HG02678 (cell line): ENCODE measurements around the gene WHAMM.
"Not testable (repeated sequence)": the region's sequence is repeated elsewhere in the genome, so short reads cannot be mapped to it uniquely, and the experiment has no call there.

Experiments
- ATAC-seq: cut with Tn5 transposase; IDR thresholded peaks from one replicate; pipeline ENCODE4 v1.9.1; 2021; ENCODE audit warnings: mild to moderate bottlenecking, moderate library complexity; ENCODE audit not compliant: unreplicated experiment

WHAMM gene

DNA sequence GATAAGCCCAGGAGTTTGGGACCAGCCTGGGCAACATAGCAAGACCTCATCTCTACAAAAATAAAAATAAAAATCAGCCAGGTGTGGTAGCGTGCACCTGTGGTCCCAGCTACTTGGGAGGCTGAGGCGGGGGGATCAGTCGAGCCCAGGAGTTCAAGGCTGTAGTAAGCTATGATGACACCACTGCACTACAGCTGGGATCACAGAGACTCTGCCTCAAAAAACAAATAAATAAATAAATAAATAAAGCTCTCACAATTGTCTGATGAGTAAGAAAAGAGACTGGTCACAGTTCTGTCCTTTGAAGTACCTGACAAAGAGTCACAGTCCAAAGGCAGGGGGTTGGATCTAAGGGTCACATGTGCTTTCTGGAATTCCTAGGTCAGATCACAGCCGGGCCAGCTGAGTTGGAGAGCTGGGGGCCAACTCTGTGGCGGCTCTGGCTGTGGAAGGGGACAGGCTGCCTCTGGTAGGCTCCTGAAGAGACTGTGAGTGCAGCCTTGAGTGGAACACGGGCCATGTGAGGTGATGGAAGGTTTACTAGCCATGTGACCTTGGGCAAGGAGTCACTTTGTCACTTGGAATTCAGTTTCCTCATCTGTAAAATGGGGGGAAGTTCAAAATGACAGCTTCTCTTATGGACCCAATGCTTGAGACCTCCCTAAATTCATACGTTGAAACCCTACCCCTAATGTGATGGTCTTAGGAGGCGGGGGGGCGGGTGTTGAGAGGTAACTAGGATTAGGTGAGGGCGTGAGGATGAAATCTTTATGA, 47.2 kb downstream of the WHAMM start:
- no peak for ATAC-seq

- no peak for ATAC-seq
Observed at GRCh38 chr15:82858932-82859331, 49.5 kb downstream of the WHAMM start.

- ATAC-seq = no peak
Observed at GRCh38 chr15:82862886-82863285, 53.5 kb downstream of the WHAMM start.

DNA sequence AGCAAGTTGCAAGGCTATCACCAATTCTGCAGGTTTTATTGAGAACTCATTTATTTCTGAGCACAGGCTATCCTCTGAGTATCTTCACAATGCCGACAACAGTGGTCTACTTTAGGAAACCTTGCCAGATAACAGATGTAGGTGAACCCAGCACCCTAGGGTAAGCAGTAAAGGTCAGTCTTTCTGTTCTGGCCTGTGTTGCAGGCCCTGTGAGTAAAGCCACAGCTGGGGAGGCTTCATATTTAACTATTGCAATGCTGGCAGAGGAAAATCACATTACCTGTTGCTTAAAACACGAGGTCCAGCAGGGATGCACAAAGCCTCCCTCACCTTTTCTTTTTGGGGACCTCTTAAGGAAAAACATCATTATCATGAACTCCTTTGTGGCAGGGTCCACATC, 55.5 kb downstream of the WHAMM start:
- ATAC-seq = no peak

- ATAC-seq = not testable (repeated sequence)
Observed at GRCh38 chr15:82865581-82865980, 56.2 kb downstream of the WHAMM start.

DNA sequence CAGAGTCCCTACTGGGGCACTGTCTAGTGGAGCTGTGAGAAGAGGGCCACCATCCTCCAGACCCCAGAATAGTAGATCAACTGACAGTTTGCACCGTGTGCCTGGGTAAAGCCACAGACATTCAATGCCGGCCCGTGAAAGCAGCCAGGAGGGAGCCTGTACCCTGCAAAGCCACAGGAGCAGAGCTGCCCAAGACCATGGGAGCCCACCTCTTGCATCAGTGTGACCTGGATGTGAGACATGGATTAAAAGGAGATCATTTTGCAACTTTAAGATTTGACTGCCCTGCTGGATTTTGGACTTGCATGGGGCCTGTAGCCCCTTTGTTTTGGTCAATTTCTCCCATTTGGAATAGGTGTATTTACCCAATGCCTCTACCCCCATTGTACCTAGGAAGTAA, 56.6 kb downstream of the WHAMM start:
- ATAC-seq = not testable (repeated sequence)

- ATAC-seq = no peak
Observed at GRCh38 chr15:82870727-82871320, 61.4 kb downstream of the WHAMM start.

GRCh38 chr15:82871358-82871757, 61.9 kb downstream of the WHAMM start:
- ATAC-seq = no peak

DNA sequence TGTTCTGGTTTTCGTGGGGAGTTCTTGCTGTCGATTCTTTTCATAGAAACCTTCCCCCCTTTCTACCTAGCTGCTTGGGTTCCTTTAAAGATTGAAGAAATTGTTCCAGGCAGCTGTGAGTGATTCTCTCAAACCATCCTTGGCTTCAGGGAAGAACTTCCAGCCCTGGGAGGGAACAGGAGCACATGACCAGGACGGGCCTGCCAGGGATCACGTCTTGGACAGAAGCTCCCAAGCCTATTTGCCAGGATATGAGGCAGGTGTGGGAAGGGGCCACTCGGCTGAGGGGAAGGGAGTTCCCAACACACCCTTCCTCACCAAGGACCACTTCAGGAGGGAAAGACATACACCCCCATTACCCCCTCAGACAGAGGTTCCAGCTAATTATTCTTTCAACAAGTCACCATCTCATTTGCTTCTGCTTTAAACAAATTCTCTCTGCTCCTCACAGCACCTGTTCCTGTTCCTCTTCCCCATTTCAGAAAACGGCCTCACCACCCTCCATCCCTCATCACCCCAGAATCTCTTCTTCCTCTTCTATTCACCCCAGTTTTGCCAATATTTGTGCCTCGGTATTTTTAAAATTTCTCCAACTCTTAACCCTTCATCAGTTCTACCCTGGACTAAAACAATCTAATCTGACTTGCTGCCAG, 62.5 kb downstream of the WHAMM start:
- ATAC-seq = no peak

DNA sequence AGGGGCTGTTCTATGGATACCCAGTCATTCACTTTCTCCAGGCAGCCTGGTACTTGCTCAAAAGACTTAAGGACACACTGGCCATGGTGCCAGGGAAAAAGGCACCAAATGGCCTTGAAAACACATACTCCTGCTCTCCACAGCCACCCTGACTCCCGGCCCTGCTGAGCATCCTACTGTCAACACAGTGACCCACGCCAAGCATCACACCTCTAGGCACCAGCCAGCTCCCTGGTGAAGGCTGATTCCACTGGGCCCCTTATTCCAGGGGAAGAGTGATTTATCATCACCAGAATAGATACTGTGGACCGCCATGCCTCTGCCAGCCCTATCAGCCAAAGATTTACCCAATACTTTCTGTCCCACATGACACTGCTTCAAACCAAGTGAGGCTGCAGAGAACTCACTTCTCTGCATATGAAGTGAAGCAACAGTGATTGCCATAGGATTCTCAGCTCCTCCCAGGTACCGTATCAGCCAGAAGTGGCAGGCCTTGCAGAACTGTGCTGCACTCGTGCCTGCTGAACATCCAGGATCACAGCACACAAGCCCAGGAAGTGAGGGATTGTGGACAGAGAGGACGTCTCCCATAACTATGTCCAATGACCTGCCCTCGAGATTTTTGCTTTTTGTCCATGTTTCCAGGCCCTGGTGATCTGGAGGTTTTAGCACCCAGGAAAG, 63.7 kb downstream of the WHAMM start:
- ATAC-seq = no peak

- no peak for ATAC-seq
Observed at GRCh38 chr15:82874267-82874666, 64.8 kb downstream of the WHAMM start.

- ATAC-seq = no peak
Observed at GRCh38 chr15:82874961-82875360, 65.5 kb downstream of the WHAMM start.

- no peak for ATAC-seq
Observed at GRCh38 chr15:82875411-82876003, 66.1 kb downstream of the WHAMM start.

DNA sequence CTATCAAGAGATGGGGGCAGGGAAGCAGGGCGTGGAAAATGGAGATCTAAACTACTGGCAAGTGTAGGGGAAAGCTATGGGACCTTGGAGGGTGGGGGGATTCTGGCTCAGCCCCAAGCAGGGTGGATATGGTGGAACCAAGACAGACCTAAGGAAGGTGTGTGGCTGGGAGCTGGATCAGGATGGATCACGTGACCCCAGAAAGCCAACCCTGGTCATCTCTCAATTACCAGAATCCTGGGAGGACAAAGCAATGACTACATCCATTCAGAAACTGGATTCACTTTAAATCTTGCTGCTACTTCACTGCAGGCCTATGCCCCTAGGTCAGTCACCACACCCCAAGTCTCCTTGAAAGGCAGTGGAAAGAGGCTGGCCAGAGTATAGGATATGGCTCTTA, 68.4 kb downstream of the WHAMM start:
- no peak for ATAC-seq

GRCh38 chr15:82878325-82878724, 68.9 kb downstream of the WHAMM start:
- no peak for ATAC-seq

DNA sequence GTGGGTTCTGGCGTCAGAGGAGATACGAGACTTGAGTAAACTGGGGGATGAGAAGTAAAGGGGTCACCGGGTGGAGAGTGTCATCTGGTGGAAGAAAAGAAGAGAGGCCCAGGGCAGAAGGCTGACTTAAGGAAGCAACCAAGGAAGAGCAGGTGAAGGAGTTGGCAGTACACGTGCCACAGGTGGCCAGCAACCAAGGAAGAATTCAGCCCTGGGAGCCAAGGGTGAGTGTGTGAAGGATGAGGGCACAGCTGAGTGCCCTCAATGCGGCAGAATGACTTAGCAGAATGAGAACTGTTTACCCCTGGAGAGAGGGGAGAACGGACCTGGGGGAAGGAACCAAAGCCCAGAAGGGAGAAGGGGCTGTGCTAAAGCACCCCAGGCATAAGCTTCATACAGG, 71.3 kb downstream of the WHAMM start:
- no peak for ATAC-seq

DNA sequence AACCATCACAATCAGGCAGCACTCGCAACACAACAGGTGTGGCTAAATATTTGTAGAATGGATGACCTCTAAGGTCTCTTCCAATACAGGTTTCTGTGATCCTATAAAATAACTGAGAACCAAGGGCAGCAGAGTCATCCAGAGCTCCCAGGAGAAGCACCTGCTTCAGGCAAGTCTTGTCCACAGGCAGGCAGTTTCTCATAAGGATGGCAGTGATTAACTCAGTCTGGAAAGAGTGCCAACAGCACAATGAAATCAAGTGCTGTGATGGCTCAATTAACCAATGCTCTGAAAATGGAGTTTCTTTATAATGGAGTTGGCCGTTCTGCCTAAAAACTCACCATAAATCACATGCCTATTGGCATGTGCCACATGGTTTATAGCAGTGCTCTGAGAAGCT, 72.3 kb downstream of the WHAMM start:
- no peak for ATAC-seq

GRCh38 chr15:82882273-82882928, 73.0 kb downstream of the WHAMM start:
- ATAC-seq = no peak
